DND-41 (cell line): ENCODE data around the gene OR6C68.

Source experiments
- EZH2 ChIP-seq: IDR thresholded peaks from 3 replicates; pipeline ENCODE4 v1.6.1; 2012; ENCODE audit warnings: borderline replicate concordance, low read depth, mild to moderate bottlenecking, moderate library complexity, low read length, inconsistent platforms; ENCODE audit not compliant: severe bottlenecking
- TF ChIP-seq, protein P1 (sequence below): IDR thresholded peaks from 2 replicates; pipeline ENCODE4 v1.5.1; 2012; ENCODE audit warnings: borderline replicate concordance, low read length, moderate library complexity, mild to moderate bottlenecking; ENCODE audit not compliant: poor library complexity, severe bottlenecking; ENCODE audit errors: extremely low read depth

DNA sequence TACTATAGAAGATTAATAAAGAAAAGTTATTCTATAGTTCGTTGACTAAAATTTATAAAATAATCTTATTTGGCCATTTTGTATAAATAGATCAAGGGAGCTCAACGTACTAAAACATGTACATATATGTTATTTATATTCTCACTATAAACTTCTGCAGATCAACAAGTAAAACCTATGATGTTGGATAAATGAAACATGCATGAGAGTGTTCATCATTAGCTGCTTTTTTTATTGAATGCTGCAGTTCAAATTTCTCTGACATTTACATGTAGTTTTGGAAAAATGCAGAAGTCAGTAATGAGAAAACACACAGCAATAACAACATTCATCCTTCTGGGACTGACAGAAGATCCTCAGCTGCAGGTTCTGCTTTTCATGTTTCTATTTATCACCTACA, at the start of gene OR6C68:
- TF ChIP-seq, protein P1, sequence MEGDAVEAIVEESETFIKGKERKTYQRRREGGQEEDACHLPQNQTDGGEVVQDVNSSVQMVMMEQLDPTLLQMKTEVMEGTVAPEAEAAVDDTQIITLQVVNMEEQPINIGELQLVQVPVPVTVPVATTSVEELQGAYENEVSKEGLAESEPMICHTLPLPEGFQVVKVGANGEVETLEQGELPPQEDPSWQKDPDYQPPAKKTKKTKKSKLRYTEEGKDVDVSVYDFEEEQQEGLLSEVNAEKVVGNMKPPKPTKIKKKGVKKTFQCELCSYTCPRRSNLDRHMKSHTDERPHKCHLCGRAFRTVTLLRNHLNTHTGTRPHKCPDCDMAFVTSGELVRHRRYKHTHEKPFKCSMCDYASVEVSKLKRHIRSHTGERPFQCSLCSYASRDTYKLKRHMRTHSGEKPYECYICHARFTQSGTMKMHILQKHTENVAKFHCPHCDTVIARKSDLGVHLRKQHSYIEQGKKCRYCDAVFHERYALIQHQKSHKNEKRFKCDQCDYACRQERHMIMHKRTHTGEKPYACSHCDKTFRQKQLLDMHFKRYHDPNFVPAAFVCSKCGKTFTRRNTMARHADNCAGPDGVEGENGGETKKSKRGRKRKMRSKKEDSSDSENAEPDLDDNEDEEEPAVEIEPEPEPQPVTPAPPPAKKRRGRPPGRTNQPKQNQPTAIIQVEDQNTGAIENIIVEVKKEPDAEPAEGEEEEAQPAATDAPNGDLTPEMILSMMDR, result no peak
- no peak for TF ChIP-seq EZH2
